AG09309 (cell line): ENCODE data around the gene LGALS7B.
"Not testable (repeated sequence)": the region's sequence is repeated elsewhere in the genome, so short reads cannot be mapped to it uniquely, and the experiment has no call there.

Source experiments
- DNase-seq: peaks from one replicate; pipeline ENCODE4 v3.0.0-alpha.2; 2010; ENCODE audit warnings: low read depth
- H3K4me3 ChIP-seq: 2 replicates; pipeline ENCODE4 v1.5.1; 2011; ENCODE audit warnings: mild to moderate bottlenecking, low read depth, low read length, moderate library complexity; ENCODE audit not compliant: control insufficient read depth
- CTCF ChIP-seq: IDR thresholded peaks from 2 replicates; pipeline ENCODE4 v1.5.1; 2011; ENCODE audit warnings: mild to moderate bottlenecking, low read depth, low read length, inconsistent platforms; ENCODE audit not compliant: insufficient read depth, control insufficient read depth; ENCODE audit errors: missing control alignments

Gene LGALS7B

GRCh38 chr19:38805180-38805579 is 16.2 kb downstream of the LGALS7B start:
- DNase-seq: no peak
- no peak overlapping the region for H3K4me3 ChIP-seq
- TF ChIP-seq CTCF: no peak

DNA sequence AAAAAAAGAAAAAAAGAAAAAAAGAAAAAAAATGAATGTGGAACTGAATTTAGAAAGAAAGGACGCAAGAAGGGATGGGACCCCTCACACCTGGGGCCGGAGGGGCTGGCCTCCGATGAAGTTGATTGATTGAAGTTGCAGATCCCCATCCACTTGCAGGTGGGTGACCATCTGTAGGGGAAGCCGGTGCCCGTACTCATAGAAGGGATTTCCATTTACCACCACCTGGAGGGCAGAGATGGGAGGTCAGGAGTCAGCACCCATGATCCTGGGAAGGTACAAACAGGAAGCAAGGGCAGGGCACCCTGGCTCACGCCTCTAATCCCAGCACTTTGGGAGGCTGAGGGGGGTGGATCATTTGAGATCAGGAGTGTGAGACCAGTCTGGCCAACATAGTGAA is 17.4 kb downstream of the LGALS7B start:
- TF ChIP-seq CTCF: no peak
- no peak for DNase-seq
- no peak overlapping the region for H3K4me3 ChIP-seq

- not testable (repeated sequence) for H3K4me3 ChIP-seq, DNase-seq
These were observed 18.5 kb downstream of the LGALS7B start for GRCh38 chr19:38807374-38808098.

GRCh38 chr19:38808741-38809140 is 19.7 kb downstream of the LGALS7B start:
- no peak for DNase-seq
- TF ChIP-seq CTCF: no peak
- no peak overlapping the region for H3K4me3 ChIP-seq

- TF ChIP-seq CTCF: no peak
- no peak overlapping the region for H3K4me3 ChIP-seq
- no peak for DNase-seq
These were observed 20.7 kb downstream of the LGALS7B start for GRCh38 chr19:38809592-38810252.

- TF ChIP-seq CTCF: no peak
- DNase-seq: no peak
- no peak overlapping the region for H3K4me3 ChIP-seq
These were observed 23.2 kb downstream of the LGALS7B start for GRCh38 chr19:38812009-38812840.
